NCI-H128 (cell line): ENCODE results near the gene GALNT4.

Experiments used
- DNase-seq: peaks from one replicate; lab custom pipeline; 2025; ENCODE audit not compliant: unreplicated experiment; lab: John Stamatoyannopoulos, UW

The GALNT4 gene

GRCh38 chr12:89494411-89495231 is 30.0 kb downstream of the GALNT4 start:
- no peak for DNase-seq

GRCh38 chr12:89493670-89494302 is 30.8 kb downstream of the GALNT4 start:
- DNase-seq: no peak

GRCh38 chr12:89492883-89493282 is 31.7 kb downstream of the GALNT4 start:
- DNase-seq: peak; percentile 39

- no peak for DNase-seq
These were observed 33.7 kb downstream of the GALNT4 start for GRCh38 chr12:89490922-89491321.

- DNase-seq: no peak
These were observed 38.3 kb downstream of the GALNT4 start for GRCh38 chr12:89486264-89486663.

GRCh38 chr12:89484470-89484869 is 40.1 kb downstream of the GALNT4 start:
- no peak for DNase-seq

- DNase-seq: no peak
These were observed 43.2 kb downstream of the GALNT4 start for GRCh38 chr12:89481213-89481914.

- DNase-seq: no peak
These were observed 44.6 kb downstream of the GALNT4 start for GRCh38 chr12:89479982-89480381.

- DNase-seq: no peak
These were observed 46.8 kb downstream of the GALNT4 start for GRCh38 chr12:89477633-89478279.

GRCh38 chr12:89476904-89477595 is 47.5 kb downstream of the GALNT4 start:
- no peak for DNase-seq

GRCh38 chr12:89476232-89476631 is 48.4 kb downstream of the GALNT4 start:
- no peak for DNase-seq

GRCh38 chr12:89475203-89475990 is 49.2 kb downstream of the GALNT4 start:
- DNase-seq: no peak

GRCh38 chr12:89474615-89475014 is 50.0 kb downstream of the GALNT4 start:
- DNase-seq: no peak
